ENCODE data around the gene LCMT1.

Gene LCMT1

DNA sequence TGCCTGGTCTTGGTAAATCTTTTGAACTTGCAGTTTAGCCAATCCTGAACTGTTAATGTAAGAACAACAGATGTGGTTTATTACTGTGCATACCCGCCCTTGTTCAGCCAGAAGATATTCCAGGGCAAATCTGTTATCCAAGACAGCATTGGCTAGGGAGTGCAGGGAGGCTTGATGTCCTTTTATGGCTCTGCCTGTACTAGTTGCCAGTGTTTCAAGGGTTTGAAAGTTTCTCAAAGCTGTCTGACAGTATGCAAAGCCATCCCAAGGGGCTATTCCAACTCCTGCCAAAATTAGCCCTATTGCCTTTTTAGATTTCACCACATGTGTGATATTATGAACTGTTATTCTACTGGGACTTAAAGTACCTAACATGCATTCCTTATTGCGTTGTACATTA is 30.1 kb downstream of the LCMT1 start:
- Histone ChIP-seq H3K36me3 (ENCODE audit: insufficient read depth, low read length) (peaks cover 9% of the 10 kb centered on the region), H3K79me2 (ENCODE audit: control insufficient read depth, insufficient read depth, low read length, unreplicated experiment) (no peaks in the 10 kb centered on the region), H2AFZ (ENCODE audit: low read length, unreplicated experiment) (no peak overlapping the region), H3K4me3 (ENCODE audit: low read depth, low read length) (no peak overlapping the region), H3K4me1 (ENCODE audit: control insufficient read depth, insufficient read depth, low read length, unreplicated experiment) (no peaks in the 10 kb centered on the region), H3K27me3 (ENCODE audit: insufficient read depth, low read length) (no peaks in the 10 kb centered on the region), H3K27ac (ENCODE audit: low read depth, low read length) (no peak overlapping the region)

DNA sequence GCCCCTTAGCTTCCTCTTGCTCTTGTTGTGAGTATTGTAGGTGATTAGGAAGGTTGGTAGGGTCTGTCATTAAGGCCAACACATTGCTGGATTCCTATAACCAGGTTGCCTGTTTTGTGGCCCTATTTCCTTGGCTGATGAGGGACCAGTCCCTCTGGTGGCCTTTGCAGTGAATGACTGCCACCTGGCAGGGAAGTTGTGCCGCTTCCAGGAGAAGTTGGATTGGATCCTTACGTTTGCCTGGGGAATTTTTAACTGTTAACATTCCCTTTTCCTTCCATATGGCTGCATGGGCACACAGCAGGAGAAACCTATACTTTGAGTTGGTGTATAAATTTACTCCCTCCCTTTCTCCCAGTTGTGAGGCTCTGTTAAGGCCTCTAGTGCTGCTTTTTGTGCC is 32.4 kb downstream of the LCMT1 start:
- Histone ChIP-seq H3K36me3 (ENCODE audit: insufficient read depth, low read length) (peaks cover 9% of the 10 kb centered on the region), H3K27me3 (ENCODE audit: insufficient read depth, low read length) (no peaks in the 10 kb centered on the region), H3K4me3 (ENCODE audit: low read depth, low read length) (no peak overlapping the region), H3K27ac (ENCODE audit: low read depth, low read length) (no peak overlapping the region), H3K79me2 (ENCODE audit: control insufficient read depth, insufficient read depth, low read length, unreplicated experiment) (no peaks in the 10 kb centered on the region), H2AFZ (ENCODE audit: low read length, unreplicated experiment) (no peak overlapping the region), H3K4me1 (ENCODE audit: control insufficient read depth, insufficient read depth, low read length, unreplicated experiment) (no peaks in the 10 kb centered on the region)

DNA sequence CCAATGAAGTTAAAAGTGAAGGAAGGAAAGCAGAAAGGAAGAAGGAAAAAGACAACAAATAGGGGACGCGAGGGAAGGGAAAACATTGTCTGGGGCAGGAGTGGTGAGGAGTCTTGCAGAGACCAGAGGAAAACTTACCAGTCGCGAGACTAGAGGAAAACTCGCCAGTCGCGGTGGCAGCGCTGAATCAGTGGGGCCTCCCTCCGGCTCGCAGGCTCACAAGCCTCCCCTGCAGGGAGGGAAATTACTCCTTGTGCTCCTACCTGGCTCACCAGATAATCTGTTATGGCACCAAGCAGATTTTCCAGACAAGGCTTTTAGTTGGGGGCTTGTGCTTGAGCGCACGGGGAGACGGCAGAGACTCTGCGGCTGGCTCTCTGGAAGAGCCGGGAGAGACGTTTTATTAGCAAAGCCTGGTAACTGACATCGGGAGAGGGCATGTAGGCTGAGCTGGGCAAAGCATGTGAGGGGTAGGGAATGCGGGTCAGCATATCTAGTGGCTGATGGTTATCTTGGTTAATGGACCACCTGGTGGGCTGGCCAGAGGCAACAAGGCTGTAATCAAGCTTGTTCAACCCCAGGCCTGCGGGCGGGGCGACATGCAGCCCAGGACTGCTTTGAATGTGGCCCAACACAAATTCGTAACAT is 37.1 kb downstream of the LCMT1 start:
- Histone ChIP-seq H3K27ac (ENCODE audit: low read depth, low read length) (no peak overlapping the region), H3K36me3 (ENCODE audit: insufficient read depth, low read length) (peaks cover 5% of the 10 kb centered on the region; the same call in 1 of the 2 replicates), H3K4me3 (ENCODE audit: low read depth, low read length) (no peak overlapping the region), H2AFZ (ENCODE audit: low read length, unreplicated experiment) (no peak overlapping the region), H3K27me3 (ENCODE audit: insufficient read depth, low read length) (no peaks in the 10 kb centered on the region), H3K79me2 (ENCODE audit: control insufficient read depth, insufficient read depth, low read length, unreplicated experiment) (no peaks in the 10 kb centered on the region), H3K4me1 (ENCODE audit: control insufficient read depth, insufficient read depth, low read length, unreplicated experiment) (peaks cover 12% of the 10 kb centered on the region)

DNA sequence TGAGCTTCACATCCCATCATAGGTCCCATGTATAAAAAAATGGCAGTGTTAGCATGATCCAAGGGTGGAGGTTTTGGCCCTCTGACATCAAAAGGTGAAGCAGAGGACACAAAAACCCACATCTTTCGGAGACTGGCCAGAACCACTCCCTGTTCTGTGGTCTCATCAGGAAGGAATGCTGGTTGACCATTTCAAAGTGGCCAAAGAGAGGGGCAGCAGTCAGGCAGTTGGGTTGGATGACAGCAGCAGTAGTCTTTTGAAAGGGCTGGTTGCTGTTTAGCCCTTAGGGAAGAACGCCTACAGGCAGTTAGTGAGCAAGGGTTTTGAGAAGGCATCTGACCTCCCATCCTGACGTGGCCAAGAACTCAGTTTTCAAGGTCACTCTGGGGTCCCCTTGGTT is 40.5 kb downstream of the LCMT1 start:
- H3K27ac ChIP-seq (ENCODE audit: low read depth, low read length), result no peak overlapping the region
- H3K27me3 ChIP-seq (ENCODE audit: insufficient read depth, low read length), result no peaks in the 10 kb centered on the region
- H3K4me1 ChIP-seq (ENCODE audit: control insufficient read depth, insufficient read depth, low read length, unreplicated experiment), result peaks cover 12% of the 10 kb centered on the region
- no peaks in the 10 kb centered on the region for H3K79me2 ChIP-seq (ENCODE audit: control insufficient read depth, insufficient read depth, low read length, unreplicated experiment)
- H2AFZ ChIP-seq (ENCODE audit: low read length, unreplicated experiment), result no peak overlapping the region
- H3K36me3 ChIP-seq (ENCODE audit: insufficient read depth, low read length), result peaks cover 8% of the 10 kb centered on the region; the same call in 1 of the 2 replicates
- H3K4me3 ChIP-seq (ENCODE audit: low read depth, low read length), result no peak overlapping the region

DNA sequence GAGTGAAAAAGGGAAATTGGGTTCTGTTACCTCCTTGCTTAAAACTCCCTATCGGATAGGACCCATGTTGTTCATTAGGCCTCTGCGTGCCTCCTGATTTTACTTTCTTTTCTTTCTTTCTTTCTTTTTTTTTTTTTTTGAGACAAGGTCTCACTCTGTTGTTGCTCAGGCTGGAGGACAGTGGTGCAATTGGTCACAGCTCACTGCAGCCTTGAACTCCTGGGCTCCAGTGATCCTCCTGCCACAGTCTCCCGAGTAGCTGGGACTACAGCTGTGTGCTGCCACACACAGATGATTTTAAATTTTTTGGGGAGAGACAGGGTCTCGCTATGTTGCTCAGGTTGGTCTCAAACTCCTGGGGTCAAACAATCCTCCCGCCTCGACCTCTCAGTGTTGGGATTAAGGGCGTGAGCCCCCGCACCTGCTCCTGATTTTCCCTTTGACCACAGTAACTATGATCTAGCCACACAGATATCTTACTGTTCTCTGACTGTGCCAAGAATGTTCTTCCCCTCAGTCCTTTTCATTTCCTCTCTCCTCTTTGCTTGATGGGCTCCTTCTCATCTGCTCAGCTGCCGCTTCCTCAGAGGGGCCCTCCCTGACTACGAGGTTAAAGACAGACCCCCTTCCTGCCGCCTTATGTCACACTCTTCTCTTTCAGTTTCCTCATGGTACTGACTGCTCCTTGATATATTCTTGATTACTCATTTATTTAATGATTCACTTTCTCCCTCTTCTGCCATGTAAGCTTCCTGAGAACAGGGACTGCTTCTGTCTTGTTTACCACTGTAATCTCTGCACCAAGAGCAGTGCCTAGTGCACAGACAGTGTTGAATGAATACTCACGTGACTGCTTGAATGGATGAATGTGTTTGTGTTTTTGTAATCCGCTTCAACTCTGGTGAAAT is 44.3 kb downstream of the LCMT1 start:
- Histone ChIP-seq H3K27me3 (ENCODE audit: insufficient read depth, low read length) (no peaks in the 10 kb centered on the region), H3K4me3 (ENCODE audit: low read depth, low read length) (no peak overlapping the region), H3K4me1 (ENCODE audit: control insufficient read depth, insufficient read depth, low read length, unreplicated experiment) (peaks cover 12% of the 10 kb centered on the region), H2AFZ (ENCODE audit: low read length, unreplicated experiment) (no peak overlapping the region), H3K79me2 (ENCODE audit: control insufficient read depth, insufficient read depth, low read length, unreplicated experiment) (no peaks in the 10 kb centered on the region), H3K27ac (ENCODE audit: low read depth, low read length) (no peak overlapping the region), H3K36me3 (ENCODE audit: insufficient read depth, low read length) (peaks cover 8% of the 10 kb centered on the region; the same call in 1 of the 2 replicates)

DNA sequence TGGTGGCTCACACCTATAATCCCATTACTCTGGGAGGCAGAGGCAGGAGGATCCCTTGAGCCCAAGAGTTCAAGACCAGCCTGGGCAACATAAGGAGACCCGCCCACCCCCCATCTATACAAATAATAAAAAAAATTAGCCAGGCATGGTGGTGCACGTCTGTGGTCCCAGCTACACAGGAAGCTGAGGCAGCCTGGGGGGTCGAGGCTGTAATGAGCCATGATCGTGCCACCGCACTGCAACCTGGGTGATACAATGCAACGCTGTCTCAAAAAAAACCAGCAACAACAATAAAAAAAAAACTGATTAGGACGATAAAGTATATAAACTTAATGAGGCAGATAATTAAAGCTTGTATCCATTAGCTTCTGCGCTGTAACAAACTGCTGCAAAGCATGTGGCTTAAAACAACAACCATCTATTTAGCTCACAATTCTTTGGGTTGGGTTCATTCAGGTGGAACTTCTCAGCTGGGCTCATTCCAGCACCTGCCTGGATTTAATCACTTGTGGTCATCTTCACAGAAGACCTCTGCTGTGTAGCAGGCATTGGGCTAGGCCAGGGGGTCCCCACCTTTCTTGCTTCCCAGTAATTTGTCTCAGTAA is 45.8 kb downstream of the LCMT1 start:
- peaks cover 1% of the 10 kb centered on the region for H3K4me1 ChIP-seq (ENCODE audit: control insufficient read depth, insufficient read depth, low read length, unreplicated experiment)
- no peaks in the 10 kb centered on the region for H3K79me2 ChIP-seq (ENCODE audit: control insufficient read depth, insufficient read depth, low read length, unreplicated experiment)
- no peak overlapping the region for H2AFZ ChIP-seq (ENCODE audit: low read length, unreplicated experiment)
- H3K4me3 ChIP-seq (ENCODE audit: low read depth, low read length), result no peak overlapping the region
- H3K27me3 ChIP-seq (ENCODE audit: insufficient read depth, low read length), result no peaks in the 10 kb centered on the region
- no peak overlapping the region for H3K27ac ChIP-seq (ENCODE audit: low read depth, low read length)
- 0 out of 2 replicates have a peak, but pooled peaks cover 4% of the 10 kb centered on the region for H3K36me3 ChIP-seq (ENCODE audit: insufficient read depth, low read length)

DNA sequence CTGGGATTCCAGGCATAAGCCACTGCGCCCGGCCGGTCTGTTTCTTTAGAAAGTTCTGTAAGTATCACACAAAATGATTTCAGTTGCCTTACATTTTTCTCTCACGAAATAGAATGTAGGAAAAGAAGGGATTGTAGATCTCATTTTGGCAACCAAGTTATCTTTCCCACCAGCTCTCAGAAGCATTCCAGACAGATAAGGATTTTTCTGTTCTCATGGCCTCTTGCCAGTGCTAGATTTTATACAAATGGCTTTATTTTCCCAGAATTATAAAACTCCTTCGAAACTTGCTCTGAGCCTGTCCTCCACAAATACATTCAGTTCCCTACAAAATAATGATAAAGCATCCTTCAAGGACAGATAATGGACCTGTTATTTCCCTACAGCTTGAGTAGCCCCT is 46.9 kb downstream of the LCMT1 start:
- Histone ChIP-seq H3K27me3 (ENCODE audit: insufficient read depth, low read length) (no peaks in the 10 kb centered on the region), H3K4me3 (ENCODE audit: low read depth, low read length) (no peak overlapping the region), H3K36me3 (ENCODE audit: insufficient read depth, low read length) (peaks cover 4% of the 10 kb centered on the region; the same call in 1 of the 2 replicates), H3K79me2 (ENCODE audit: control insufficient read depth, insufficient read depth, low read length, unreplicated experiment) (no peaks in the 10 kb centered on the region), H2AFZ (ENCODE audit: low read length, unreplicated experiment) (no peak overlapping the region), H3K27ac (ENCODE audit: low read depth, low read length) (no peak overlapping the region), H3K4me1 (ENCODE audit: control insufficient read depth, insufficient read depth, low read length, unreplicated experiment) (no peaks in the 10 kb centered on the region)

DNA sequence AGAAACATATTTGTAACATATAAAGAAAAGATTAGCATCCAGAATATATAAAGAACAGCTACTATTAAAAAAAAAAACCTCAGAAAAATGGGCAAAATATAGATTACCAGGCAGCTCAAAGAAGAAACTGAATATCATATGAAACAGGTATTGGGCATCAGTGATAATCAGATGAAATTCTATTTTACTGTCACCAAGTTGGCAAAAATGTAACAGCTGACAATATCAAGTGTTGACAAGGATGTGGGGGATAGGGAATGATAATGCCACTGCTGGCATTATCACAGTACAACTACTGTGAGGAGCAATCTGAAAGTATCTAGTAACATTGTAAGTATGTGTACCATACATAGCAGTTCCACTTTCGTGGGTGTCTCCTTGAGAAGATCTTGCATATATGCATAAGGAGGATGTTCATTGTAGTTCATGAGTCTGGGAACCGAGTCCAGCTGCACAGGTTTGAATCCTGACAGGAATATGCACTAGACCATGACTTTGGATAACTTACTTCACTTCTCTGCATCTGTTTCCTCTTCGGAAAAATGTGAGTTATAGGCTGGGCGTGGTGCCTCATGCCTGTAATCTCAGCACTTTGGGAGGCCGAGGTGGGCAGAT is 50.3 kb downstream of the LCMT1 start:
- H2AFZ ChIP-seq (ENCODE audit: low read length, unreplicated experiment), result no peak overlapping the region
- no peaks in the 10 kb centered on the region for H3K79me2 ChIP-seq (ENCODE audit: control insufficient read depth, insufficient read depth, low read length, unreplicated experiment)
- H3K4me1 ChIP-seq (ENCODE audit: control insufficient read depth, insufficient read depth, low read length, unreplicated experiment), result no peaks in the 10 kb centered on the region
- no peaks in the 10 kb centered on the region for H3K27me3 ChIP-seq (ENCODE audit: insufficient read depth, low read length)
- H3K4me3 ChIP-seq (ENCODE audit: low read depth, low read length), result no peak overlapping the region
- no peak overlapping the region for H3K27ac ChIP-seq (ENCODE audit: low read depth, low read length)
- H3K36me3 ChIP-seq (ENCODE audit: insufficient read depth, low read length), result peaks cover 4% of the 10 kb centered on the region; the same call in 1 of the 2 replicates

DNA sequence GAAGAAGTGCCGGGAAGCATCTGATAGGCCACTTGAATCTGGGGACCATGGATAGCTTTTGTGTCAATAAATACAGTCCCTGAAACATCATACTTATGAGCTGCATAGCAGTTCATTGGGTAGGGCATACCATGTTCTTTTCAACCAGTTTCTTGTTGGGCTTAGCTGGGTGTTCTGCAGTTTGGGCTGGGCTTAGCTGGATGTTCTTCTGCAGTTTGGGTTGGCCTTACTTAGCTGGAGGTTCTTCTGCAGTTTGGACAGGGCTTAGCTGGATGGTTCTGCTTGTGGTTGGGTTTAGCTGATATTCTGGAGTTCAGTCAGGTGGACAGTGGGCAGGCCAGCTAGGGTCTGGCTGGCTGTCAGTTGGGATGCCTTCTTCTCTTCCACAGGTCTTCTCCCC is 52.1 kb downstream of the LCMT1 start:
- no peaks in the 10 kb centered on the region for H3K27me3 ChIP-seq (ENCODE audit: insufficient read depth, low read length)
- H3K4me1 ChIP-seq (ENCODE audit: control insufficient read depth, insufficient read depth, low read length, unreplicated experiment), result no peaks in the 10 kb centered on the region
- H3K27ac ChIP-seq (ENCODE audit: low read depth, low read length), result no peak overlapping the region
- H3K36me3 ChIP-seq (ENCODE audit: insufficient read depth, low read length), result peaks cover 8% of the 10 kb centered on the region; the same call in 1 of the 2 replicates
- no peak overlapping the region for H2AFZ ChIP-seq (ENCODE audit: low read length, unreplicated experiment)
- no peak overlapping the region for H3K4me3 ChIP-seq (ENCODE audit: low read depth, low read length)
- H3K79me2 ChIP-seq (ENCODE audit: control insufficient read depth, insufficient read depth, low read length, unreplicated experiment), result no peaks in the 10 kb centered on the region

DNA sequence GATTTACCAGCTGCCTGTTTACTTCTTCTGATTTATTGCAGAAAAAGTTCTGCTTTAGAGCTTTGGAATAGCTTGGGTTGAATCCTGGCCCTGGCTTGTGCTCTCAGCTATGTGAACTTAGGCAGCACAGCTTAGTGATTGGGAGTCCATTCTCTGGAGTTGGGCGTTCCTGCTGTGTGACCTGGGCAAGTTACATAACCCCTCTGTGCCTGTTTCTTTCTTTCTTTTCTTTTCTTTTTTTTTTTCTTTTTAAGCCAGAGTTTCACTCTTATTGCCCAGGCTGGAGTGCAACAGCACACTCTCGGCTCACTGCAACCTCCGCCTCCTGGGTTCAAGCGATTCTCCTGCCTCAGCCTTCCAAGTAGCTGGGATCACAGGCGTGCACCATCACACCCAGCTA is 53.7 kb downstream of the LCMT1 start:
- H3K27me3 ChIP-seq (ENCODE audit: insufficient read depth, low read length), result no peaks in the 10 kb centered on the region
- H3K36me3 ChIP-seq (ENCODE audit: insufficient read depth, low read length), result peaks cover 16% of the 10 kb centered on the region
- H3K4me1 ChIP-seq (ENCODE audit: control insufficient read depth, insufficient read depth, low read length, unreplicated experiment), result no peaks in the 10 kb centered on the region
- no peak overlapping the region for H3K4me3 ChIP-seq (ENCODE audit: low read depth, low read length)
- H3K79me2 ChIP-seq (ENCODE audit: control insufficient read depth, insufficient read depth, low read length, unreplicated experiment), result no peaks in the 10 kb centered on the region
- H3K27ac ChIP-seq (ENCODE audit: low read depth, low read length), result no peak overlapping the region
- H2AFZ ChIP-seq (ENCODE audit: low read length, unreplicated experiment), result no peak overlapping the region

Measured in ACC112 (cell line).